Right lung (tissue), 5 donors: ENCODE results near the gene FAM43B. TPM values are rescaled to one million over a fixed set of nuclear protein-coding genes. Genes with fewer than 3 reads are reported as not detected.

Experiments used
- DNase-seq, 2 donors: peaks; one replicate each; pipeline ENCODE4 v3.0.0-alpha.2; 2013
- polyA plus RNA-seq, 5 donors: library from polyadenylated mRNA; unstranded; fragments of 120-200 nt; gene quantifications; one replicate each; pipeline versions ENCODE4 v1.2.1 to v1.2.3, GENCODE V29; 2013; ENCODE audit warnings: inconsistent platforms in 1 of 5, low replicate concordance in 1 of 5; ENCODE audit not compliant: insufficient read length in 5 of 5, insufficient read depth in 1 of 5

The FAM43B gene
- polyA plus RNA-seq, 5 donors, result 0.33 to 1.3 (median 0.37) TPM

DNA sequence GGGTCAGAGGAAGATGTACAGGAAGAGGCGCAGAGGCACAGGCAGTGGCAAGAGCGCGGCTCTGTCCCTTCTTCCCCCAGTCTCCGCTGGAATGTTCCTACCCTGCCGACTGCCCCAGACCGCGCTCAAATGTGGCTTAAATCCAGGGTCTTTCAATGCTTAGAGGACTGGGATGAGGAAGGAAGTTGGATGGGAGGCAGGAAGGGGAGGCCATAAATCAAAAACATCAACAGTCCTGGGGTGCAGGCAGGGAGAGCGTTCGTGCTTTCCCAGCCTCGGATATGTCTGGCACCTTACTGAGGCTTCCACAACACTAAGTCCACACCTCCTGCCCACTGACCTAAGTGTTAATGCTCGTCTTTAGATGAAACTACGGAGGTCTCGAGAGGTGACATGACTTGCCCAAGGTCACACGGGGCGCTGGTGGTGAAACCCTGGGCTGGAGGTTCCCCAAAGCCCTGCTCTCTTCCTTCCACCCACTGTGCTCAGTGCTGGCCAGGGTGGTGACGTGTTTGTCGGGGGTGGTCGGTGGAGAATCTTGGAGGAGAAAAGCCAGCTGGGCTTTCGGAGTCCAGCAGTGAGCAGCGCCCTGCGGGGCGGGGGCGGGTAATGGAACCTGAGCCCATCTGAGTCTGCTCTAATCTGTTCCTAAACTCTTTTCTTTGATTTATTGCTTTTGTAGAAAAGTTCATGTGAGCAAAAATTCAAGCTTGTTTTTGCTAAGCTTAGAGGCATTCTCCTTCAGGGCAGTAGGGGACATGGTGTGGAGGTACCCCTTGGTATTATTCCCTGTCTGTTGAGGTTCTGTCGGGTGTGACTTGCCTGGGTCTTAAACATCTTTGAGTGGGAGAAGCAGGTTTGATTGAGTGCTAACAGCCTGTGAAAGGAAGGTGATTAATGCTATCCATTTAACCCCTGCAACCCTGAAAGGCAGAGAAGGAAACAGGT, 37.2 kb downstream of the FAM43B start:
- peak in 1 of 2 donors; percentile 12 for DNase-seq

DNA sequence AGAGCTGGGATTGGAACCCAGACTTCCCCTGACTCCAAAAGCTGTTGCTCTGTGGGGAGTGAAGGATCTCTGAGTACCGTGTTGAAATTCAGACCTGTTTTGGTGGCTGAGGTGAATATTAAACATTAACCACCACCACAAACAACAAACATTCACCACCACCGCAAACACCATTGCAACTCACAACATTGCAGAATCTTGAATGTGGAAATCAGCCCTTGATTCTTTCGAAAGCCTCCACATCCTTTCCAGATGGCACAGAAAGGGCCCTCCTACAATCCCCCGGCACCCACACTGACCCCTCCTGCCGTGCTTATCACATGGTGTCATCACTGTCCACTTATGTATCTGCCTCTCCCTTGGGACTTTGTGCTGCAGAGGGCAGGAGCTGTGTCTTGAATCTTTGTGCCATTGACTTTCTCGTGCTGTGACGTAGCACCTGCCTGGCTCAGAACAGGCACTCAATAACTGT, 38.0 kb downstream of the FAM43B start:
- DNase-seq, result no peak

DNA sequence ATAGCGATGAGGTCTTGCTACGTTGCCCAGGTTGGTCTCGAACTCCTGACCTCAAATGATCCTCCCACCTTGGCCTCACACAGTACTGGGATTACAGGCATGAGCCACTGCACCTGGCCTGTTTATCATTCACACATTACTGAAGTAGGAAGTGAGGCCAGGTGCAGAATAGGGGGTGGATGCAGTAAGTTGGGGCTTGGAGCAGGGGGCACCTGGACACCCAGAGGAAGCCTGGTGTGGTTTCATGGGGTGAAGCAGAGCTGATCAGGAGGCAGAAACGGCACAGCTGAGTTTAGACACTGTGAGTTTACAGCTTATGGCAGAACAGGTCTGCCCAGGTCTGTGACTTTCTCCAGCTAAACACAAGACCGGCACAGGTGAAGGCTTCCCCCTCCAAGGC, 41.4 kb downstream of the FAM43B start:
- DNase-seq, result no peak

DNA sequence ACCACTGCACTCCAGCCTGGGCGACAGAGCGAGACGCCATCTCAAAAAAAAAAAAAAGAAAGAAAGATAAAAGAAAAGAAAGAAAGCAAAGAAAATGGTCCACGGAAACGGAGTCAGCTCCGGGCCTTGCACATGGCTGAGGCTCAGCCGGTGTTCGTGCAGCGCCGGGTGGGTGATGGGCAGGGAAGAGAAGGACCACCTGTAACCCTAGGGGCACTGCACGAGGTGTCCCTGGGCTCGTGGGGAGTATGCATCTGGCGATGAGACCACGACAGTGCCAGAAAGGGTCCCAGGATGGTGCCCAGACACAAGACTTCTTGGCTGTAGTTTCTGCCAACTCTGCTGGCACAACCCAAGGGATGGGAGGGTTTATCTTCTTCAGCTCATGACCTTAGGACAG, 42.4 kb downstream of the FAM43B start:
- no peak for DNase-seq

DNA sequence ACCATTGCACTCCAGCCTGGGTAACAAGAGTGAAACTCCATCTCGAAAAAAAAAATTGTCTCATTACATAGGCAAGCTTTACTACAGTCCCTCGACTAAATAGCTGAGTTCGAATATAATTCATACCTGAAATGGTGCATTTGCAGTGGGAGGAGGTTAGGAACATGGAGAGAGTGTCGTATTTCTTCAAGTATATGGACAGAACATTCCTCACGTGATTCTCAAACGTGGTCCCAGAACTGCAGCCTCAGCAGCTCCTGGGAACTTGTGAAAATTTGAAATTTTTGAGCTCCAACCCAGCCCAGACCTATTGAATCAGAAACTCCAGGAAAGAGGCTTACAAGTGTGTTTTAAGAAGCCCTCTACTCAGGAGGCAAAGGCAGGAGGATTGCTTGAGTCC, 43.7 kb downstream of the FAM43B start:
- no peak for DNase-seq

DNA sequence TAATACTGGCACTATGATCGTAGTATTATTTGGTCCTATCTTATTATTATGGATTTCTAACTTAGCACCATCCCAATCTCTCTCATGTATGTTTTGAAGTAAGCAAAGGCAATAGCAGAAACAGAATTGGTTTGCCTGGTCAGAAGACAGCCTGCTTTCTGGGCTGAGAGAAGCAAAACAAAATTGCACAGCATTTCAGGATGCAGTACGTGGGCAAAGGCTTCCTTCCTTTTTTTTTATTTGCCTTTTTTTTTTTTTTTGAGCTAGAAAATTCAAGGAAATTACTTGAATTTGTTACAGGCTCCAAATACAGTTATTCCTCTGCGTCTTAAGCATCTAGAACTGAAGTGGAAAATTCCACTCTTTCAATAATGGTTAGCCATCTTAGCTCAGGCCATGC, 45.3 kb downstream of the FAM43B start:
- no peak for DNase-seq

DNA sequence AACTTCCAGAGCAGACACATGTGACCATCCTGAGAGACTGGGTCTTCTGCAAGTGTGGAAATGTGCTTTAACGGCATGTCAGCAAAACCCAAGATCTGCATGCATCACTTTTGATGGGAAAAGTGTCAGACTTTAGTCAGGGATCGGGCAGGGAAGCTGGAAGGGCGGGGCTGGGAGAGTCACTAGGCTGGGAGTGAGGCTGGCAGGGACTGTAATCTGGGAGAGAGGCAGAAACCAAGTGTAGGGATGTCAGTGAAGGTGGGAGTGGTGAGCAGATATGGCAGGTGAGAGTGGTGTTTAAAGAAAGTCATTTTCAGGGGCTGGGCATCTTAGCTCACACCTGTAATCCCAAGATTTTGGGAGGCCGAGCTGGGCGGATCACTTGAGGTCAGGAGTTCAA, 47.8 kb downstream of the FAM43B start:
- DNase-seq, result no peak

DNA sequence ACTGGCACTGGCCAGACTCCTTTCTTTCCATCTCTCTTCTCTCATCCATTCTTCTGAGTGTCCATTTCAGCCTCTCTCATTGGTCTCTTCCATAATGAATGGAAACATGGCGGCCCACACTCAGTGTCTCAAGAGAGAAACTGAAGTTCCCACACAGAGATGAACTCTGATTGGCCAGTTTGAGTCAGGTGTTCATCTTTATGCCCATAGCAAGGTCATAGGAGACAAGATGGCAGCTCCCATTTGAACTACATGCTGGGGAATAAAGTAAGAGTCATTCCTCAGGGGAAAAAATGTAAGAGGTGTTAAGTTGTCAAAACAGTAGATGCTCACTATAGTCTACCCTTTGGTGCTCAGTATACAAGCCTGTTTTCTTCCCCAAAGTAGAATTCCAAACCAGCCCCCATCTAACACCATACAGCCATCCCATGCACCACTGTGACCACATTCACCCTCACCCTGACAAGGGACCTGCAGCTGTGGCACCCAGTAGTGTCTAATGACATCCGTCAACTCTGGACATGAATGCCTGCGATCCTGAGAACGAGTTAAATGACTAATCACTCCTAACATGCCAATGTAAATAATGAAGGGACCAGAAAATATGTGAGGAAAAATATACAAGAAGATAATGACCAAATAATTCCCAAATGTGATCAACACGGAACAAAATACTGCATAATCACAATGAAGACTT, 48.9 kb downstream of the FAM43B start:
- no peak for DNase-seq

DNA sequence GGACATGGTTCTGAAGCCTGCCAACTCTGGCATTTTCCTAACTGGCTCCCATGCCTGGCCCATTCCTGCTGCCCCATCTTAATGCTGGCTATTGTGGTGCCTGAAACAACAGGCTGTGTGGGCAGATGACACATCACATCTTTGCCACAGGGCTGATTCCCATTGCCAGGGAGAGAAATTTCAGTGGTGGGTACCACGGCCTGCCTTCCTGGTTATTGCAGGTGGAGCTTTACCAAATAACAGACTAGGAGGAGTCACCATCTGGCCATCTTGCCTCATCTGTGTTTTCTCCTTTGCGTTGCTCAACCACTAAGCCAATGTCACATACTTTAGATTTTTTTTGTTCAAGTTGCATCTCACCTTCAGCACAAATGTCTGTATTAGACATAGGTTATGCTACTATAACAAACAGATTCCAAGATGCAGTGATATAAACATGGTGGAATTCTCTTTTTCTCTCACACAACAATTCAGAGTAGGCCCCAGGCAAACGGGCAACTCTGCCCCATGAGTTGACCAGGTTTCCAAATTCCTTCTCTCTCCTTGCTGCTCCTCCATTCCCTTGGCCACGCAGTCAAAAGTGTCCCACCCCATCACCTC, 50.6 kb downstream of the FAM43B start:
- no peak for DNase-seq

DNA sequence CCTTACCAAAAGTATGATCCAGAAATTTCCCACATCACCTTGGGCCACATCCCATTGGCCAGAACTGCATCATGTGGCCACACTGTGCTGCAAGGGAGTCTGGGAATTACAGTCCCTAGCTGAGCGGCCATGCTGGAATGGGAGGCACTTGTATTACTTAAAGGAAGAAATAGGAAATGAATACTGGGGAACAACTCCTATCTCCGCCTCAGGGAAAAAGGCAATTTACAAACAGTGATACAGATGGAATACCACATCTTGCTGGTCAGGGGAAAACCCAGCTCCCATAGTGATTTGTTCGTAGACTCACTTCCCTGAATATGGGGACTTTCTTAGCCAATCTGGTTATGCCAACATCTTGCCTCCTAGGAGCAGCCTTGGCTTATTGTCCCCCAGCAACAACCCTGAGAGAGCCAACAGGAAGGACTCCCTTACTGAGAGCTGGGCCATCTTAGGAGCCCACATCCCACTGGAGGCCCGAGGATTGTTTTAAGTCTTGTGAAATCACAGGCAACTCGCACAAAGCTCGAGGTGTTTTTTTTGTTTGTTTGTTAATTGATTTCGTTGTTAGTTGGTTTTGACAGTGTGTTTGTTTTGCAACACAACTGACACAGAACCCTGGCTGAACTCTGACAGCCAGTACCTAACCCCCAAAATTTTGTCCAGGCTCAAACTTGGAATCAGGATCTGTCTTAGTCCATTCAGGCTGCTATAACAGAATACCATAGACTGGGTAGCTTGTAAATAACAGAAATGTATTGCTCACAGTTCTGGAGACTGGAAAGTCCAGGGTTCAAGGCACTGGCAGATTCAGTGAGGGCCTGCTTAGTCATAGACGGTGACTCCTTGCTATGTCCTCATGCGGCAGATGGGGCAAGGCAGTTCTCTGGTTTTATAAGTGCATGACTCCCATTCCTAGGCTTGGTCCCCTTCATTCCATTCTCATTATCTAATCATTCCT, 51.4 kb downstream of the FAM43B start:
- DNase-seq, result no peak

Other genes with a start within 250 kb of the FAM43B start
- gene CAMK2N1, start 66.4 kb upstream of the FAM43B start, polyA plus RNA-seq, result 10 to 100 TPM; 52.4 to 80.9 (median 70.7) TPM
- 10 to 100 TPM; 20.5 to 26.8 (median 23.4) TPM for gene MUL1, start 44.4 kb upstream of the FAM43B start, polyA plus RNA-seq
- 1 to 10 TPM in 1 of 5 donors, under 1 TPM in 4; 0.47 to 1.2 (median 0.61) TPM for gene CDA, start 36.5 kb downstream of the FAM43B start, polyA plus RNA-seq
- gene PINK1, start 80.9 kb downstream of the FAM43B start, polyA plus RNA-seq, result 10 to 100 TPM; 32.0 to 36.5 (median 34.0) TPM
- gene DDOST, start 108.8 kb downstream of the FAM43B start, polyA plus RNA-seq, result 100 to 1,000 TPM; 210 to 229 (median 215) TPM
- gene KIF17, start 165.4 kb downstream of the FAM43B start, polyA plus RNA-seq, result 10 to 100 TPM in 2 of 5 donors, 1 to 10 TPM in 3; 5.5 to 12.1 (median 8.4) TPM
- gene SH2D5, start 180.1 kb downstream of the FAM43B start, polyA plus RNA-seq, result under 1 TPM in 3 of 5 donors, not detected in 2; 0.05 to 0.19 (median 0.10) TPM
- 100 to 1,000 TPM; 280 to 430 (median 419) TPM for gene HP1BP3, start 234.7 kb downstream of the FAM43B start, polyA plus RNA-seq